HG02938 (cell line): ENCODE data around the gene TSSK2.
"Not testable (repeated sequence)": the region's sequence is repeated elsewhere in the genome, so short reads cannot be mapped to it uniquely, and the experiment has no call there.

Experiments
- ATAC-seq: cut with Tn5 transposase; IDR thresholded peaks from one replicate; pipeline ENCODE4 v1.9.1; 2021; ENCODE audit warnings: mild to moderate bottlenecking, moderate library complexity; ENCODE audit not compliant: unreplicated experiment

Gene TSSK2

DNA sequence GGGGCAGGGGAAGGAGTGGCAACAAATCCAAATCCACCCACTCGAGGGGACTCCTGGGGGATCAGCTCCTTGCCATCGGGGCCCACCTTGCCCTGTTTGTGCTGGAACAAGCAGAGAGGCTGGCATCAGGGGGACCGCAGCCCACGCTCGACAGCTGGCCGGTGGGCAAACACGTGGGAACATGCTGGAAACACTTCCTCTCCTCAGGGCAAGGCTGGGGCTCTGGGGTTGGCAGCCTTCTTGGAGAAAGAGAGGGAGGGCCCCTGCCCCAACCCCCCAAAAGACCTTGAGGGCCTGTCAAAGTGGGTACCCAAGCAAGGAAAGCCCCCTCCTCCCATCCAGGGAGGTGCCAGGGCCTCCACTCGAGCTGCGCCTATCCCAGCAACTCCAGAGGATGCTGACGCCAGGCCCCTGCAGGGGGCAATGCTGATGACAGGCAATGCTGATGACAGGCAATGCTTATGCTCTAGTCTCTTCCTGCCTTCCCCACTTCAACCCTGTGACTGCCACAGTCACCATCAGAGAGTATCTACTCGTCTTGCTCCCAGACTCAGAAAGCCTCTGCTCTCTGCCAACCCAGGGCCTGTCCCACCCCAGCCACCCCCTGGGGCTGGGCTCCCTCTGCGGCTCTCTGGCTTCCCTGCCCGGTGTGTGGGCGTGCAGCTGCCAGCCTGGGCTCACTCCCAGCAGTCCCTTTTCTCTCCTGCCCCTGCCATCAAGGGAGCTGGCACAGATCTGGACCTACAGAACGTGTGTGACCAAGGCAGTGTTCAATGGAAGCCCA, 7.3 kb downstream of the TSSK2 start:
- no peak for ATAC-seq

DNA sequence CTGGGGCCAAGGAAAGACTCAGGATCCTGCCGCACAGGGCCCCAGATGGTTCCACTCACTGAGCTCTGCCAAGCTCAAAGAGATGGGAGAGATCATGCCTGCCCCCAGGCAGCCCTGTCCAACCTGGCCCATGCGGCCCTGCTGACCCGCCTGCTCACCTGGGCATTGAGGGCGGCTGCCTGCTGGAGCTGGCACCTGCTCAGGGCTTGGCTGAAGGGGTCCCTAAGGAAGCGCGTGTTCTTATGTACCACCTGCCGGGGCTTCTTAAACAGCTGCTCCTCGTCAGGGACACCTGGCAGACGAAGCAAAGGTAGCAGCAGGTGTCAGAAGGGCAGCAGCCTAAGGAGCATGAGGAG, 7.9 kb downstream of the TSSK2 start:
- no peak for ATAC-seq

DNA sequence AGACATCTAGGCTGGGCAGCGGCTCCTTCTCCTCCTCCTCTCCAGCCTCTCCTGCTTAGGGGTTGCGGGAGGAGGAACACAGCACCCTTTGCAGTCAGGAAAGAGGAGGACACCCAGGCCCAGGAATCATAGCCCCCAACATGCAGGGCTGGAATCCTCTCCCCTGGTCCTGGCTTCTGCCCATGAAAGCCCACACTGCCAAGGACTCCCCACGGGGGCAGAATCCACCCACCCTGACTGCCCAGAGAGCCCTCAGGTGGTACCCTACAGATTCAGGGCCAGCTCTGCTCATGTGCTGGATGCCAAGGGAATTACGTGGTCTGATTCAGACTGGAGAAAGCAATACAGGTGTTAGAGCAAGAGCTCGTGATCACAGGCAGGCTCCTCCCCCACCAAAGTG, 8.9 kb downstream of the TSSK2 start:
- ATAC-seq = no peak

- no peak for ATAC-seq
Measured at GRCh38 chr22:19142394-19142793, 11.3 kb downstream of the TSSK2 start.

DNA sequence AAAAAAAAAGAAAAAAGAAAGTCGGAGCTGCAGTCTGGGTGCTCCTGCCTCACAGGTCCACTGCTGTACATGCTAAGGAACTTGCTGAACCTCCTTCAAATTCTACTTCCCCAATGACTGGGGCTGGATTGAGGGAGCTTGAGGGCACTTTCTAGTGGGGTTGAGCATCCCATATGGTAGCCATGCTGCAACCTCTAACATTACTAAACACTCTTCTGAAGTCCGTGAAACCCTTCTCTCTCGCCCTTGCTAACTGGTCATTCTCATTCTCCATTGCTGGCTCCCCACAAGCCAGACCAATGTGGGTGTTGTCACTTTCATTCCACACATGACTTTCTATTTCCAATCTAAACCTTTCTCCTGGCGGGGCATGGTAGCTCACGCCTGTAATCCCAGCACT, 12.1 kb downstream of the TSSK2 start:
- no peak for ATAC-seq

GRCh38 chr22:19143967-19144400, 12.9 kb downstream of the TSSK2 start:
- ATAC-seq = peak; percentile 5

- ATAC-seq = no peak
Measured at GRCh38 chr22:19146215-19146968, 15.3 kb downstream of the TSSK2 start.

DNA sequence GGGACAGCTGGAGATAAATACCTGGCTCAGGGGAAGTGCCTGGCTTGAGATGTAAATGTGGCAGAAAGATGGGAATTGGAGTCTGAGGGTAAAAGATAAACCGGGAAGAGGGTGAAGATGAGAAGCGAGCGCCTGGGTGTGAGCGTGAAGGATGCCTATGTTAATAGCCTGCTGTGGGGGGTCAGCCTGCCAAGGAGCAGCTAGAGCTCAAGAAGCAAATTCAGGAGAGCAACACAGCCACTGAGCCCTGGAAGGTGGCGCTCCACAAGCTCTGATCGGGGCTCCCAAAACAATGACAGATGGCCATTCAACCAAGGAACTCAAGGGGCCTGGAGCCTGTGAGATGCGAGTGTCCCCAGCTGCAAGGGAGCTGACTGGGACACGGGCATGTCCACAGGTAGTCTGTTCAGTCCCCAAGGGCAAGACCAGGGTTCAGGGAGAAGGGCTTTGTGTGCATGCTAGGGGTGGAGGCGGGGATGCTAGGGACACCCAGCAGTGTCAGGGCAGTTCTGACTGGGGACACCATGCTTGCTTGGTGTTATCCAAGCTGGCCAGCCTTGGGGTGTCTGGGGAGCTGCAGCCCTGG, 16.2 kb downstream of the TSSK2 start:
- no peak for ATAC-seq

DNA sequence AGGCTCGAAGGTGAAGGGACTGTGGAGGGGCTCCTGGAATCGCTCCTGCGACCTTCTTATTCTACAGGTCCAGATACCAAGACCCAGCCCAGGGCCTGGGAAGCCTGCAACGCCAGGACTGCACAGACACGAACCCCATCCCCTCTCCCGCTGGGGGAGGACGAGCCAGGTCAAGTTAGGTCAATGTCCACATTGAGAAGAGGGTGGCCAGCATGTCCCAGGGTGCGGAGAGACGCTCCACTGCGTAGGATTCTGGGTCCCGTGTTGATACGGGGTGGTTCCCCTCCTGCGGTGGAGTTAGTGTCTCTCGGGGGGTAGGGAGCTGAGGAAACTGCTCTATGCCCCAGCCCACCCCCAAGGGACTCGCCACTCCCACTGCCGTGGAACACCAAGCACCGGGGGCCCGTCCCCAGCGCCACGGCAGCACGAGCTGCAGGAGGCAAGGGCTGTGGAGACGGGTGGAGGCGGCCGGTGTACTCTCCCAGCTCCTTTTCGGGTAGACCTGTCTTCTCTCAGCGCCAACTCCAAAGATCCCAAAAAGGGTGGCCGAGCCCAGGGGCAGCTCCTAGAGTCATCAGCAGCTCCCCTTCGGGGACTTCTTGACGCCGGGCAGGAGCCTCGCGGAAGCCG, 17.4 kb downstream of the TSSK2 start:
- no peak for ATAC-seq

DNA sequence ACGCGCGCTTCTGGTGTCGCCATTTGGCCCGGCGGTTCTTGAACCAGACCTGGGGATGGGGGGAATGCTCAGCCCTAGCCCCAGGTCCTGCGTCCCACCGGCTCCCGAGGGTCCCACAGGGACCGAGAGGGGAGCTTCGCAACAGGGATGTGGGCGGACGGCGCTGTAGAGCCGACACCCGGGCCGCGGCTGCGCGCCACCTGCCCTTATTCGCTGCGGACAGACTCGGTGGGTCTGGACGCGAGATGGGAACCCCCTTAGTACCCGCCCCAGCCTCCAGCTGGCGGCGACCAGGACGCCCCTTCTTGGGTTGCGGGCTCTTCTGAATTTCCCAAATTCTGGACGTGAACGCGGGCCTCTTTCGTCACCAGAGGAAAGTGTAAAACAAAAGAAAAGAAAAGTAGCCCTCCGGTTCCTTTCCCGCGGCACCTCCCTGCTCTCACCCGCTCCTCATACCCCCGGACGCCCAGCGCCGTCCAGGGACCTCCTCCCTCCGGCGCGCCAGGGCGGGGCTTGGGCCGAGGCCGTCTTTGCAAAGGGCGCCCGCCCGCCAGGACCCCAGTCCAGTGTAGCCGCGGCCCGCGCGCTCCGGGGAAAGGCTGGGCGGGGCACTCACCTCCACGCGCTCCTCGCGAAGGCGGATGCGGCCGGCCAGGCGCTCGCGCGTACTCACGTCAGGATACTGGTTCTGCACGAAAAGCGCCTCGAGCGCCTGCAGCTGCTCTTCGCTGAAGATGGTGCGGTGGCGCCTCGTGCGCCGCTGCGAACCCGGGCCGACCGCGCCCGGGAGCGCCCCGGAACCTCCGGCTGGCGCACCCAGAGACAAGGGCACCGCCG, 18.2 kb downstream of the TSSK2 start:
- no peak for ATAC-seq

DNA sequence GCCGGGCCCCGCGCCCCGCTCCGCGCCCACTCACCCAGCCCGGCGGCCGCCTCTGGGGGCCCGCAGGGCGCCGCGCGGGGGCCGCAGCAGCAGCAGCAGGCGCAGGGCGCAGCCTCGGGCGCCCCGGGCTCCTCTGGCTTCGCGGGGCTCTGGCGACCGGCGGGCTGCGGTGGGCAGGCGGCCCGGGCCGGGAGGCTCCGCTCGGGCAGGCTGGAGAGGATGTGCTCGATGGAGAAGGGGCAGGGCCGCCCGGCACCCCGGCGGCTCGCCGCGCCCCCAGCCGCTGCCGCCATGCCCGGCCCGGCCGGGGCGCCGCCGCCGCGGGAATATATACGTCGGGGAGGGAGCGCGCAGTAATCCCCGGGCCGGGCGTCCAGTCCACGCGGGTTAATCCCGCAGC, 18.9 kb downstream of the TSSK2 start, which contains the start of gene GSC2:
Gene GSC2, minus strand, starts transcription at position 302 of the 400 bp plus-strand sequence. Its CDS starts 9 bp downstream, at position 293.
- ATAC-seq = no peak

DNA sequence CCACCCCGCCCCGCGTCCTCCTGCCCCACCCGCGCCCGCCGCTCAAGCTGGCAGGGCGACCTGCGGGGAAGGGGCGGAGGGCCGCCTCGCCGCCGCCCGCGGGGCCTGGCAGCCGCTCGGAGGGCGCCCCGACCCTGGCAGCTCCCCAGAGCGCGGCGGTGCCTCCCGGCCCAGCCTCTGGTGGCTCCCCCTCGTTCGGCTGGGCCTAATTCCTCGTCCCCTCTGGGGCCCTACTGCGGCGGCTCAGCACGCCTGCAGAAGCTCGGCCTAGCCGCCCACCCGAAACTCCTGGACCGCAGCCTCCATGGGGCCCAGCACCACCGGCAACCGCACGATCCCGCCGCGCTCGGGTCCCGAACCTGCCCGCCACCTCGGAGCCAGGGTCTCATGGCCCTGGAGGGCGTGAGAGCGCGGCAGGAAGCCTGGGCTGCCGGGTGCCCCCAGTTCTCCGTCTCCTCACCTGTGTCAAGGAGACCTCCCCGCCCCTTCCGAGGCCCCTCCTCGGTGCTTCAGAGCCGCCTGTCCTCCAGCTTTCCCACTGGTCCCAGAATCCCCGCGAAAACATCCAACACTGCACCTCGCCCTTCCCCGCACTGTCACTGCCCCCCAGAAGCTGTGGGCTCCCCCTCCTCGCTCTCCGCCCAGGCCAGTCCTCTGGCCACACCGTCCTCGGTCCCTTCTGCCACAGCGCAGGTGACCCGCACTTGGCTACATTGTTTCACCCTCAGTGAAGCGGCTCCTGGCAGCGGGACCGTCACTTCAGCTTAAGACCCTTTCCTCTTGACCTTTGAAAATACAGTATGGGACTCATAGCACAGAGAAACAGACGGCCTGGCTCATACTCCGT, 19.6 kb downstream of the TSSK2 start:
- no peak for ATAC-seq

GRCh38 chr22:19151329-19152191, 20.5 kb downstream of the TSSK2 start:
- no peak for ATAC-seq

DNA sequence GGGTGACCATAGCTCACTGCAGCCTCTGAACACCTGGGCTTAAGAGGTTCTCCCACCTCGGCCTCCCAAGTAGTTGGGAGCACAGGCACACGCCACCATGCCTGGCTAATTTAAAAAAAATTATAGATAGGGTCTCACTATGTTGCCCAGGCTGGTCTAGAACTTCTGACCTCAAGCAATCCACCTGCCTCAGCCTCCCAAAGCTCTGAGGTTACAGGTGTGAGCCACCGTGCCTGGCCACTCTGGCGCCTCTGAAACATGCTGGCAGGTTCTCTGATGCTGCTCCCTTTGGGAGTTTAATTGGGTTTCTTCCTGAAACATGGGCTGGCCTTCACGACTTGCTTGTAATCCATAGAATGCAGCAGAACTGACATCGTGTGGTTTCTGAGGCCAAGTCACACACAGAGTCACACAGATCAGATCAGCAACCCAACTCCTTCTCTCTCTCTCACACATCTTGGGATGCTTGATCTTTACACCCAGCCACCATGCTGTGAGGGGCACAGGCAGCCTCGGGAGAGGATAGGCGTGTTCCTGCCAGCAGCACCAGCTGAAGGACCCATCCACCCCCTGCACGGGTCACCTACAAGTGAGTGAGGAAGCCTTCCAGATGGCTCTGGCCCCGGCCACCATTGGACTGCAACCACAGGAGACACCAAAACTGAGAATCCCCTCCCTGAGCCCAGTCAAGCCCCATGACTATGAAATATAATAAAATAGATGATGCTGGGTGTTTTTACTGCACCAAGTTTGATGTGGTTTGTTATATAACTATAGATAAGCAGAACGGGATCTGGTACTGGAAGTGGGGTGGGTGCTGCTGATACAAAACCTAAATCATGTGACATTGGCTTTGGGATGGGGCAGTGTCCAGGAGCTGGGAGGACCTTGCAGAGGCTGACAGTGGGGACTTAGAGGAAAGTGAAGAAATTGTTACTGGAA, 22.1 kb downstream of the TSSK2 start:
- no peak for ATAC-seq

DNA sequence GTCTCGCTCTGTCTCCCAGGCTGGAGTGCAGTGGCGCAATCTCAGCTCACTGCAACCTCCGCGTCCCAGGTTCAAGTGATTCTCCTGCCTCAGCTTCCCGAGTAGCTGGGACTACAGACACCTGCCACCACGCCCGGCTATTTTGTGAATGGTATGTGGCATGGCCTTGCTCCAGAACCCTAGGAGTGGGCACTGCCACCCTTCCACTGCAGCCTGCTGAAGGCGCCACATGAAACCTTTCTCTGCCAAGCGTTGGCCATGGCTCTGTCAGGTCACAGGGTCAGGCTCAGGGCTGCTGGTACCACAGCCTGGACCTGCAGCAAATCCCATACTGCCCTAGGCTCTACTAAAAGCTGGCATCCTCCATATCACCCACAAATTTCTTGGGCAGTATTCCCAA, 25.0 kb downstream of the TSSK2 start:
- not testable (repeated sequence) for ATAC-seq

DNA sequence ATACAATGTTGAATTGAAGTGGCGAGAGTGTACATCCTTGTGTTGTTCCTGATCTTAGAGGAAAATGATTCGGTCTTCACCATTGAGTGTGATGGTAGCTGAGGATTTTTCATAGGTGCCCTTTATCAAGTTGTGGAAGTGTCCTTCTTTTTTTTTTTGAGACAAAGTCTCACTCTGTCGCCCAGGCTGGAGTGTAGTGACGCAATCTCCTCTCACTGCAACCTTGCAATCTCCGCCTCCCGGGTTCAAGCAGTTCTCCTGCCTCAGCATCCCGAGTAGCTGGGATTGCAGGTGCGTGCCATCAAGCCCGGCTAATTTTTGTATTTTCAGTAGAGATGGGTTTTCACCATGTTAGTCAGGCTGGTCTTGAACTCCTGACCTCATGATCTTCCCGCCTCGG, 27.5 kb downstream of the TSSK2 start:
- not testable (repeated sequence) for ATAC-seq

DNA sequence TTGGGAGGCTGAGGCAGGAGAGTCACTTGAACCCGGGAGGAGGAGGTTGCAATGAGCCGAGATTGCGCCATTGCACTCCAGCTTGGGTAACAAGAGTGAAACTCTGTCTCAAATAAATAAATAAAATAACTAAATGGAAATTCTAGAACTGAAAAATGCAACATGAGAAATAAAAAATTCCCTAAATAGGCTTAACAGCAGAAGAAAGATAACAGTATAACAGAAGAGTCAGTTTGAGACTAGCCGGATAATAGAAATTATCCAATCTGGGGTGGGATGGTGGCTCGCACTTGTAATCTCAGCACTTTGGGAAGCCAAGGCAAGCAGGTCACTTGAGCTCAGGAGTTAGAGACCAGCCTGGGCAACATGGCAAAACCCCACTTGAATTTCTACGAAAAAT, 33.3 kb downstream of the TSSK2 start:
- ATAC-seq = no peak

- ATAC-seq = no peak
Measured at GRCh38 chr22:19166421-19166820, 35.3 kb downstream of the TSSK2 start.
